SK-N-SH (cell line): ENCODE measurements around the gene ZNF107. TPM values are rescaled to one million over a fixed set of nuclear protein-coding genes. Genes with fewer than 3 reads are reported as not detected.

Experiments
- CTCF ChIA-PET: fragments of 300-600, 350-600 bp; formaldehyde crosslinking; extraction: SDS; loops from one replicate; lab custom pipeline; 2021; lab: Yijun Ruan, JAX
- POLR2A ChIA-PET: fragments of 350-600 bp; sonication (Branson Sonifier 250); formaldehyde crosslinking; extraction: SDS; loops from one replicate; lab custom pipeline; 2020; ENCODE audit warnings: antibody characterized with exemption, inconsistent platforms; lab: Yijun Ruan, JAX
- DNase-seq: peaks from one replicate; pipeline ENCODE4 v3.0.0; 2012
- H2AFZ ChIP-seq: fragments of 200-600 bp; sonication (generic); 2 replicates; pipeline ENCODE4 v1.8.1; 2016; ENCODE audit warnings: antibody characterized with exemption, mild to moderate bottlenecking, low read depth
- H3F3A ChIP-seq: fragments of 200-600 bp; sonication (generic); replicated peaks from 2 replicates; pipeline ENCODE3; 2016; ENCODE audit warnings: antibody characterized with exemption, mild to moderate bottlenecking; ENCODE audit not compliant: insufficient read depth
- H3K27ac ChIP-seq, 2 experiments: fragments of 200-500 bp in 1 of 2; fragments of 200-600 bp in 1 of 2; sonication (Bioruptor generic) in 1 of 2; sonication (generic), shearing (Covaris generic) in 1 of 2; 2 replicates each; pipeline versions ENCODE4 v1.5.1 to v1.6.1; 2014 to 2016; ENCODE audit warnings: low read depth in 2 of 2, inconsistent platforms in 1 of 2, low read length in 1 of 2, mild to moderate bottlenecking in 1 of 2, mixed read lengths in 1 of 2
- H3K27me3 ChIP-seq: fragments of 200-600 bp; sonication (generic), shearing (Covaris generic); 2 replicates; pipeline ENCODE4 v1.6.1; 2016; ENCODE audit warnings: mixed run types; ENCODE audit not compliant: insufficient read depth
- H3K36me3 ChIP-seq, 2 experiments: fragments of 200-500 bp in 1 of 2; fragments of 200-600 bp in 1 of 2; sonication (Bioruptor generic) in 1 of 2; sonication (generic) in 1 of 2; replicated peaks in 1 of 2; 2 replicates each; pipeline versions ENCODE3 to v1.5.1; 2014 to 2016; ENCODE audit warnings: low read length in 1 of 2, mild to moderate bottlenecking in 1 of 2; ENCODE audit not compliant: insufficient read depth in 2 of 2, control insufficient read depth in 1 of 2
- H3K4me1 ChIP-seq, 2 experiments: fragments of 200-500 bp in 1 of 2; fragments of 200-600 bp in 1 of 2; sonication (Bioruptor generic) in 1 of 2; sonication (generic), shearing (Covaris generic) in 1 of 2; 2 replicates each; pipeline versions ENCODE4 v1.5.1 to v1.6.1; 2014 to 2016; ENCODE audit warnings: low read depth in 1 of 2, low read length in 1 of 2, mixed run types in 1 of 2; ENCODE audit not compliant: insufficient read depth in 2 of 2, control insufficient read depth in 1 of 2
- H3K4me2 ChIP-seq: fragments of 200-600 bp; sonication (generic), shearing (Covaris generic); 2 replicates; pipeline ENCODE4 v1.6.1; 2017; ENCODE audit warnings: mixed run types
- H3K4me3 ChIP-seq, 2 experiments: fragments of 200-500 bp in 1 of 2; fragments of 200-600 bp in 1 of 2; sonication (Bioruptor generic) in 1 of 2; sonication (generic), shearing (Covaris generic) in 1 of 2; 2 replicates each; pipeline versions ENCODE4 v1.5.1 to v1.8.1; 2014 to 2016; ENCODE audit warnings: low read depth in 2 of 2, inconsistent platforms in 1 of 2, low read length in 1 of 2, mild to moderate bottlenecking in 1 of 2, mixed read lengths in 1 of 2, moderate library complexity in 1 of 2
- H3K79me2 ChIP-seq: fragments of 200-600 bp; sonication (generic); 2 replicates; pipeline ENCODE4 v1.8.1; 2017; ENCODE audit warnings: mild to moderate bottlenecking; ENCODE audit not compliant: insufficient read depth
- H3K9ac ChIP-seq: fragments of 200-600 bp; sonication (generic); 2 replicates; pipeline ENCODE4 v1.6.1; 2017; ENCODE audit warnings: mixed run types
- H3K9me2 ChIP-seq: fragments of 200-600 bp; sonication (generic); 2 replicates; pipeline ENCODE4 v1.6.1; 2017; ENCODE audit warnings: mixed run types
- H3K9me3 ChIP-seq: fragments of 200-600 bp; sonication (generic); 2 replicates; pipeline ENCODE4 v1.6.1; 2017; ENCODE audit warnings: mixed run types, mild to moderate bottlenecking, moderate library complexity
- H4K20me1 ChIP-seq: fragments of 200-600 bp; sonication (generic); 2 replicates; pipeline ENCODE4 v1.6.1; 2017; ENCODE audit warnings: mild to moderate bottlenecking, mixed run types; ENCODE audit not compliant: insufficient read depth
- CHD2 ChIP-seq: fragments of 150-350 bp; IDR thresholded peaks from 2 replicates; pipeline ENCODE4 v1.6.1; 2018; ENCODE audit warnings: low read length; ENCODE audit not compliant: partially characterized antibody
- CTCF ChIP-seq: fragments of 200-600 bp; sonication (generic); IDR thresholded peaks from 2 replicates; pipeline ENCODE4 v1.6.1; 2017; ENCODE audit warnings: antibody characterized with exemption, mild to moderate bottlenecking, moderate library complexity
- EP300 ChIP-seq, 2 experiments: IDR thresholded peaks; 2 replicates each; pipeline versions ENCODE4 v1.4.0 to v1.6.1; 2012; ENCODE audit warnings: borderline replicate concordance in 1 of 2, low read depth in 1 of 2, low read length in 1 of 2
- EZH2phosphoT487 ChIP-seq: fragments of 200-600 bp; sonication (generic); IDR thresholded peaks from 2 replicates; pipeline ENCODE4 v1.6.1; 2017; ENCODE audit warnings: low read depth, mixed run types, mild to moderate bottlenecking, antibody characterized with exemption, moderate library complexity, borderline replicate concordance
- GABPA ChIP-seq: IDR thresholded peaks from 2 replicates; pipeline ENCODE4 v1.4.0; 2012; ENCODE audit warnings: low read depth, mild to moderate bottlenecking
- JUND ChIP-seq: IDR thresholded peaks from 2 replicates; pipeline ENCODE4 v1.4.0; 2012
- NRF1 ChIP-seq: IDR thresholded peaks from 2 replicates; pipeline ENCODE4 v1.6.1; 2012; ENCODE audit warnings: low read depth, mild to moderate bottlenecking, low read length
- POLR2AphosphoS5 ChIP-seq: IDR thresholded peaks from 2 replicates; pipeline ENCODE4 v1.6.1; 2012; ENCODE audit warnings: low read depth, low read length
- RCOR1 ChIP-seq: fragments of 150-350 bp; IDR thresholded peaks from 2 replicates; pipeline ENCODE4 v1.6.1; 2017; ENCODE audit warnings: antibody characterized with exemption, low read length
- REST ChIP-seq: IDR thresholded peaks from 2 replicates; pipeline ENCODE4 v1.6.1; 2012; ENCODE audit warnings: mild to moderate bottlenecking, low read depth, low read length, moderate library complexity
- RFX5 ChIP-seq: IDR thresholded peaks from 2 replicates; pipeline ENCODE4 v1.6.1; 2012; ENCODE audit warnings: mild to moderate bottlenecking, improper control_type of control experiment, low read length
- TCF12 ChIP-seq: IDR thresholded peaks from 2 replicates; pipeline ENCODE4 v1.4.0; 2012
- TEAD4 ChIP-seq: IDR thresholded peaks from 2 replicates; pipeline ENCODE4 v1.4.0; 2012; ENCODE audit warnings: mild to moderate bottlenecking, borderline replicate concordance; ENCODE audit not compliant: insufficient read depth
- USF1 ChIP-seq: IDR thresholded peaks from 2 replicates; pipeline ENCODE4 v1.4.0; 2012; ENCODE audit warnings: low read depth, borderline replicate concordance
- ZBTB33 ChIP-seq: IDR thresholded peaks from 2 replicates; pipeline ENCODE4 v1.4.0; 2012; ENCODE audit warnings: low read depth, borderline replicate concordance
- WGBS: methylation state at CpG from one replicate; pipeline ENCODE4 v1.1.6; 2017; ENCODE audit warnings: low lambda C conversion rate; 5-methylcytosine and 5-hydroxymethylcytosine counted together
- polyA plus RNA-seq, 3 experiments: library from polyadenylated mRNA; depleted of rRNA; stranded (reverse); fragments of >200 nt; gene quantifications; 2 replicates each; pipeline ENCODE4 v1.2.3, GENCODE V29; 2012

The ZNF107 gene
- polyA plus RNA-seq, 1 of the 3 experiments (the other 2 are of a cell fraction): 2.0 TPM

GRCh38 chr7:64653721-64654401 lies 12.1 kb upstream of the ZNF107 start:
- H4K20me1 ChIP-seq: no peaks in the 10 kb centered on the region
- no peak for DNase-seq
- no peak overlapping the region for H2AFZ ChIP-seq
- 52% methylated on average over 11 of the region's 11 CpGs for WGBS
- H3K4me1 ChIP-seq: no peaks in the 10 kb centered on the region
- H3F3A ChIP-seq: no peaks in the 10 kb centered on the region
- no peaks in the 10 kb centered on the region for H3K27me3 ChIP-seq
- H3K4me2 ChIP-seq: no peak overlapping the region
- H3K36me3 ChIP-seq: no peaks in the 10 kb centered on the region
- ChIA-PET POLR2A (no interaction called here), CTCF (interaction anchor here (1.2 to 1.9 kb wide), 3 partner anchors 24 to 298 kb away, joined by 3 to 6 read pairs (median 4); no protein-coding TSS in a partner anchor)
- H3K27ac ChIP-seq: no peak overlapping the region
- H3K9me2 ChIP-seq: no peaks in the 10 kb centered on the region
- no peak for TF ChIP-seq USF1
- no peak for TF ChIP-seq GABPA
- TF ChIP-seq CHD2: no peak
- no peak for TF ChIP-seq JUND
- no peak for TF ChIP-seq TEAD4
- no peak for TF ChIP-seq TCF12
- TF ChIP-seq EZH2phosphoT487: no peak
- no peak for TF ChIP-seq POLR2AphosphoS5
- no peak for TF ChIP-seq NRF1
- TF ChIP-seq REST: no peak
- no peak for TF ChIP-seq RCOR1
- no peak for TF ChIP-seq ZBTB33
- TF ChIP-seq EP300 (IDR thresholded peaks at IDR 0.05; ENCODE audit: borderline replicate concordance in 1 of 2, low read depth in 1 of 2, low read length in 1 of 2): no peak
- TF ChIP-seq RFX5: no peak
- TF ChIP-seq CTCF: no peak
- H3K79me2 ChIP-seq: no peaks in the 10 kb centered on the region
- no peak overlapping the region for H3K4me3 ChIP-seq
- no peaks in the 10 kb centered on the region for H3K9me3 ChIP-seq
- no peak overlapping the region for H3K9ac ChIP-seq
